Germinal center (tissue), 1 donor: Measurements from ENCODE around the gene SEPHS2.
"Not testable (repeated sequence)": the region's sequence is repeated elsewhere in the genome, so short reads cannot be mapped to it uniquely, and the experiment has no call there.

Source experiments
- DNase-seq: peaks from one replicate; pipeline ENCODE4 v3.0.0; 2012; ENCODE audit warnings: mixed read lengths, low spot score

SEPHS2 gene

DNA sequence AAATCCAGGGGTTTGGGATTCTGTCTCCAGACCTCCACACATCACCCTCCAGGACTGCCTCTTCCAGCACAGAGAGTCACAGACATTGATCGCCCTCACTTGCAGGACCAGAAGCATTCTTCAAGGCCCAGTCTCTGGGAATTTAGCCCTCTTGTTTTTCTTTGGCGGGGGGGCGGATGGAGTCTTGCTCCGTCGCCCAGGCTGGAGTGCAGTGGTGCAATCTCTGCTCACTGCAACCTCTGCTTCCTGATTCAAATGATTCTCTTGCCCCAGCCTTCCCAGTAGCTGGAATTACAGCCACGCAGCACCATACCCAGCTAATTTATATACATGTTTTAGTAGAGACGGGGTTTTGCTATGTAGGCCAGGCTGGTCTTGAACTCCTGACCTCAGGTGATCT lies 18.4 kb upstream of the SEPHS2 start:
- DNase-seq = no peak

DNA sequence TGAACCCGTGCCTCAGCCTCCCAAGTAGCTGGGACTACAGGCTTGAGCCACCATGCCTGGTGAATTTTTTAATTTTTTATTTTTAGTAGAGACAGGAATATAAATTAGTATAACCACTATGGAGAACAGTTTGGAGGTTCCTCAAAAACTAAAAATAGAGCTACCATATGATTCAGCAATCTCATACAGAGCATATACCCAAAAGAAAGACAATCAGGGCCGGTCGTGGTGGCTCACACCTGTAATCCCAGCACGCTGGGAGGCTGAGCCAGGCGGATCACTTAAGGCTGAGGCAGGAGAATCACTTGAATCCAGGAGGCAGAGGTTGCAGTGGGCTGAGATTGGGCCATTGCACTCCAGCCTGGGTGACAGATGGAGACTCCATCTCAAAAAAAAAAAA lies 15.8 kb upstream of the SEPHS2 start:
- DNase-seq = not testable (repeated sequence)

DNA sequence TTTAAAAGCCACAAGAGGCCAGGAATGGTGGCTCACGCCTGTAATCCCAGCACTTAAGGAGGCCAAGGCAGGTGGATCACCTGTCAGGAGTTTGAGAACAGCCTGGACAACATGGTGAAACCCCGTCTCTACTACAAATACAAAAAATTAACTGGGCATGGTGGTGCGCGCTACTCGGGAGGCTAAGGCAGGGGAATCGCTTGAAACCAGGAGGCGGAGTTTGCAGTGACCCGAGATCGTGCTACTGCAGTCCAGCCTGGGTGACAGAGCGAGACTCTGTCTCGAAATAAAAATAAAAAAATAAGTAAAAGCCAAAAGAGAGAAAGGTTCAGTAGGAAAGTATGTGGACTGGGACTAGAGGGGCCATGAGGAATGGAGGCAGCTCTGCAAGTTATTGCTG lies 13.8 kb upstream of the SEPHS2 start:
- DNase-seq = no peak

DNA sequence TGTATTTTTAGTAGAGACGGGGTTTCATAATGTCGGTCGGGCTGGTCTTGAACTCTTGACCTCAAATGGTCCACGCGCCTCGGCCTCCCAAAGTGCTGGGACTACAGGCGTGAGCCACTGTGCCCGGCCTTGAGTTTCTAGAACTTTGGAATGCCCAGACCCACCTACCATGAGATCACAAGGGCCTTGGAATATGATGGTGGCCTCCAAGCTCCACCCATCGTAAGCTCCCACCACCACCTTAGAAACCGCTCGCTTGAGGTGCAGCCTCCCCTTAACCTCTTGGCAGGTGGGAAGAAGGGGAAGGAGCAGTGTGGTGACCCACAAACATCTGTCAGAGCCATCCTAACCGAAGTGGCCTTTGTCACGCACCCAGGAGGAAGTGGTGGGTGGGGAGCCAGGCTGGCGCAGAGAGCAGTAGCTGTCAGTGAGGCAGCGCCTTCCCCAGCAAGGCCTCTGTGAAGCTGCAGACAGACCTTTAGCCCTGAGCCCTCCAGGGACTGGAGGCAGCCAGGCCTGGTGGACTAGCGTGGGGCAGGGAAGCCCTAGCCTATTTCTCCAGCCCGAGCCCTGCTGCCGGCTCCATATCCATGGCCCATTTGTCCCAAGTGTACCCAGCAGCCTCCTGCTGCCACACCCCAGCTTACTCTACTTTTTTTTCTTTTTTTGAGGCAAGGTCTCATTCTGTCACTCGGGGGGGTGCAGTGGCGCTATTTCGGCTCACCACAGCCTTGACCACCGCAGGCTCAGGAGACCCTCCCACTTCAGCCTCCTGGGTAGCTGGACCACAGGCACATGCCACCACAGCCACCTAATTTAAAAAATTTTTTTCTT lies 13.1 kb upstream of the SEPHS2 start:
- DNase-seq = peak; percentile 65

DNA sequence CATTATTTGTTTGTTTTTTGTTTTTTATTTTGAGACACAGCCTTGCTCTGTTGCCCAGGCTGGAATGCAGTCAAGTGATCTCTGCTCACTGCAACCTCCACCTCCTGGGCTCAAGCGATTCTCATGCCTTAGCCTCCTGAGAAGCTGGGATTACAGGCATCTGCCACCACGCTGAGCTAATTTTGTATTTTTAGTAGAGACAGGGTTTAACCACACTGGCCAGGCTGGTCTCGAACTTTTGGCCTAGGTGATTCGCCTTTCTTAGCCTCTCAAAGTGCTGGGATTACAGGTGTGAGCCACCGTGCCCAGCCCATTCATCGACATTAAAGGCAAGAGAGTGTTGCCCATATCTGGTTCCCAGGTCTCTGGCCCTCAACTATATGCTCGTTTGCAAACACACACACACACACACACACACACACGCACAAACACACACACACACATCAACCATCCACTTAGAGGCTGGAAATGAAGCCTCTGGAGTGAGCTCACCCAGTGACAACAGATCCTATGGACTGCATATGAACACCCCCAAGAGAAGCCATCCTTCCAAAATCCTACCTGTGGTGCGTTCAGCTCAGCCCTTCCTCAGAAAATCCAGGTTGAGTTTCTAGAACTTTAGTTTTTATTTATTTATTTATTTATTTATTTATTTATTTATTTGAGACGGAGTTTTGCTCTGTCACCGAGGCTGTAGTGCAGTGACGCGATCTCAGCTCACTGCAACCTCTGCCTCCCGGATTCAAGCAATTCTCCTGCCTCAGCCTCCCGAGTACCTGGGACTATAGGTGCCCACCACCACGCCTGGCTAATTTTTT lies 12.3 kb upstream of the SEPHS2 start:
- DNase-seq = no peak

DNA sequence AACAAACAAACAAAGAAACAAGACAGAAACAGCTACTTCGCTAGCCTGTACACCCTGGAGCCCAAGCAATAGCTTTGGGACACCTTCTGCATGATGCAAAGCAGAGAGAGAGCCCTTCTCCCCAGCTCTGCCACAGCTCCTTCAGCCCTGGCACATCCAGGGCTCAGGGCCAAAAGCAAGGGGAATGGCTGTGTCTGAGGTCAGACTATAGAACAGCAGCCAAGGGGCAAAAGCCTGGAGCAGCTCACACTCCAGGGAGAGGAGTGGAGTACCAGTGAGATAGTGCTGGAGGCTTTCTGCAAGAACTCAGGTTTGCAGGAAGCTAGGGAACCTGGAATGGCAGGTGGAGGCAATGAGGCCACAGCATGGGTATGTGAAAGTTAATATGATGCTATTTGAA lies 11.6 kb upstream of the SEPHS2 start:
- DNase-seq = no peak

DNA sequence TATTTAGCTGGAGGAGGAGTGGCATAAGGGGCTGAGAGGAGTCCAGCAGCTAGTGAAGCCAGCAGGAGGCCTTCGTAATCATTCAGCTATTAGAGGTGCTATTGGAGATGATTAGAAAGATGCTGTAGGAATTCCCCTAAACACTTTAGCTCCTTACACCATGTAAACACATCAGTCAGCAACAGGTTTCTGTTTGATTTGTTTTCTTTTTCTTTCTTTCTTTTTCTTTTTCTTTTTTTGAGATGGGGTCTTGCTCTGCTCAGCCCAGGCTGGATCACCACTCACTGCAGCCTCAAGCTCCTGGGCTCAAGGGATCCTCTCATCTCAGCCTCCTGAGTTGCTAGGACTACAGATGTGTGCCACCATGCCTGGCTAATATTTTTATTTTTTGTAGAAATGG lies 10.6 kb upstream of the SEPHS2 start:
- DNase-seq = no peak

DNA sequence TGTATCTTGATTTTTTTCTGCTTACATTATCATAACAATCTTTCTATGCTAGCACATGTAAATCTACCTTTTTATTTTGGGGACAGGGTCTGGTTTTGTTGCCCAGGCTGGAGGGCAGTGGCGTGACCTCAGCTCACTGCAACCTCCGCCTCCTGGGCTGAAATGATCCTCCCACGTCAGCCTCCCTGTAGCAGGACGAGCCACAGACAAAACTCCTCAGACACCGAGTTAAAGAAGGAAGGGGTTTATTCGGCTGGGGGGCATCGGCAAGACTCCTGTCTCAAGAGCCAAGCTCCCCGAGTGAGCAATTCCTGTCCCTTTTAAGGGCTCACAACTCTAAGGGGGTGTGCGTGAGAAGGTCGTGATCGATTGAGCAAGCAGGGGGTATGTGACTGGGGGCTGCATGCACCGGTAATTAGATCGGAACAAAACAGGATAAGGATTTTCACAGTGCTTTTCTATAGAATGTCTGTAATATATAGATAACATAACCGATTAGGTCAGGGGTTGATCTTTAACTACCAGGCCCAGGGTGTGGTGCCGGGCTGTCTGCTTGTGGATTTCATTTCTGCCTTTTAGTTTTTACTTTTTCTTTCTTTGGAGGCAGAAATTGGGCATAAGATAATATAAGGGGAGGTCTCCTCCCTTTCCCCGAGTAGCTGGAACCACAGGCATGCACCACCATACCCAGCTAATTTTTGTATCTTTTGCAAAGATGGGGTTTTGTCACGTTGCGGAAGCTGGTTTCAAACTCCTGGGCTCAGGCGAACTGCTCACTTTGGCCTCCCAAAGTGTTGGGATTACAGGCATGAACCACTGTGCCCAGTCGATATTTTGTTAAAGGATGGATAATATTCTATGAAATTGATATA lies 7.3 kb upstream of the SEPHS2 start:
- DNase-seq = not testable (repeated sequence)

DNA sequence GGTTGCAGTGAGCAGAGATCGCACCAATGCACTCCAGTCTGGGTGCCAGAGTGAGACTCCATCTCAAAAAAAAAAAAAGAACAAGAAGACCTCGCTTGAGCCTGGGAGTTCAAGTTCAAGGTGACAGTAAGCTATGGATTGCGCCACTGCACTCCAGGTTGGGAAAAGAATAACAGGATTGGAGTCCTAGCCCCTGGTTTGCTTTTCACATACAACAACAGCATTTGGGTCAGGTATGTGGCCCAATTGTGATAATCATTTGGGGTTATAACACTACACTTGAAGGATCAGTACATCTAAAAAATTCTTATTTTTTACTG lies 3.4 kb upstream of the SEPHS2 start:
- DNase-seq = no peak

DNA sequence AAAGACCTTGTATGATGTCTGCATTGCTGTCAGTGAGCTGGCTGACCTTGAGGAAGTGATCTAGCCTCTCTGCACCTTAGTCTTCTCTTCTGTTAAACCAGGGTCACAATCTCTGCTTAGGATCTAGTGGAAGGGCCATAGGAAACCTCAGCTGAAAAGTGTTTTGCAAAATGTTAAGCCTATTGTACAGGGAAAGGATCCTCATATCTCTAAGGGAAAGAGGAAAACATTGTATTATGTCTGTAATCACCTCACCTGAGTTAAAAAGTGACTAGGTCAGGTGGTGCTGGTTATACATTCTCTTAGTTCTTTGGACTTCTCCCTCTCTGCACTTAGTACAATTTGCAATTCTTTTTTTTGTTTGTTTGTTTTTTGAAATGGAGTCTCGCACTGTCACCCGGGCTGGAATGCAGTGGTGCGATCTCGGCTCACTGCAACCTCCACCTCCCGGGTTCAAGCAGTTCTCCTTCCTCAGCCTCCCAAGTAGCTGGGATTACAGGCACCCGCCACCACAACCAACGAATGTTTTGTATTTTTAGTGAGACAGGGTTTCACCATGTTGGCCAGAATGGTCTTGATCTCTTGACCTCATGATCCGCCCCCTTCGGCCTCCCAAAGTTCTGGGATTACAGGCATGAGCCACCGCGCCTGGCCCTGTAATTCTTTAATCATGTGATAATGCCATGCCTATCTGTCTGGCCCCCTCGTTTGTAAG lies 2.0 kb upstream of the SEPHS2 start:
- no peak for DNase-seq

DNA sequence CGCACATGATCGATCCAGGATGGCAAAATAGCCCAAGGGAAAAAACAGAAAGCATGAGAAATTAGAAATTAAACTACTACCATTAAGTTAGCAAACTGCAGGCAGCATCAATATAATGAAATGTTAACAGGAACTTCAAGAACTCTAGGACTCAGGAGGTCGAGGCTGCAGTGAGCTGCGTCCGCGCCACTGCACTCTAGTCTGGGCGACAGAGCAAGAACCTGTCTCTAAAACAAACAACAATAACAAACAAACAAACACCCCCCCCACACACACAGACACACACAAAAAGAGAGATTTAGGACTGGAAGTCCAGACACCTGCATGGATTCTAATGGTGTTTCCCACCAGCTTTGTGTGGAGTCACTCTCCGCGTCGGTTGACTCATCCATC lies 525 bp upstream of the SEPHS2 start:
- no peak for DNase-seq

DNA sequence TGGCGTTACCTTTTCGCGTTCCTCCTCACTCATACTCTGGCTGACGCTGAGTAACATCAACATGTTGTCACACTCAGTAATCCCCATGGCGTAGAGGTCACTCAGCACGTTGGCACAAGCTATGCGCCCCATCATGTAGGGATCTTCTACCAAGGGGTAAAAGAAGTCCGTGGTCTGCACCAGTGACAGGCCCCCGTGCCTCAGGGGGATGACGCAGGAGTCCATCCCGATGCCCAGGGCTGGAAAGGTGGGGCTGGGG lies 596 bp downstream of the SEPHS2 start:
- no peak for DNase-seq

DNA sequence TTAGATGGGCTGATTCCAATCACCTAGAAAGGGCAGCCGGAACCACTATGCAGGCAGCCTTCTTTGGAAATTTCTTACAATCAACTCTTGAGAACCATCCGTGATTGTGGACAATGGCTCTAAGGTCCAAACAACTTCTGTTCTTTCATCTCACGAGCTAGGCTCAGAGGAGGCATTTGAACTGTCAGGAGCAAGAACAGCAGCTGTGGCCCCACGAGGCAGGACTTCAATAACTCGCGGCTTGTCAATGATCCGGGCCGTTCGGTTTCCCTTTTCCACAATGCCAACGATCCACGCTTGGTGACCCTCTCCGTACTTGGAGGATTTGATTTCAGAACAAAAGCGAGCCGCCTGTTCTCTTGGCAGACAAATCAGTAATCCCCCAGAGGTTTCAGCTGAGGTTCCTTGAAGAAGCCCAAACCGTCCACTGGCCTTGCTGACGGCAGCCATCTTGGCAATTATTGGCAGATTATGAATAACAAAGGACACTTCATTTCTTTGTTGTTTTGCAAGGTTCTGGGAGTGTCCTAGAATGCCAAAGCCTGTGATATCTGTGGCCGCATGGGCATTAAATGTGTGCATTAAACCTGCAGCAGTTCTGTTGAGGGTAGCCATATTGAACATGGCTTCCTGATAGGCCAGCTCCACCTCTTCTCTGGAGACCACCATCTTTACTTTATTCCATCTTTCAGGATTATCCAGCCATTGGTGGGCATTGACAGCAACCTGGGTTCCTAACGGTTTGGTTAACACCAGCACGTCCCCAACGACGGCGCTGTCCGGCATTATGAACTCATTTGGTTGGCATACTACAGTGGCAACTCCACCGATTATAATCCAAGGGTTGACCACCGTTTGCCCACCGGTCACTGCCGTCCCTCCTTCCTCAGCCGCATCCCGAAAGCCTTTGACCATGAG lies 1.2 kb downstream of the SEPHS2 start:
- DNase-seq = no peak

DNA sequence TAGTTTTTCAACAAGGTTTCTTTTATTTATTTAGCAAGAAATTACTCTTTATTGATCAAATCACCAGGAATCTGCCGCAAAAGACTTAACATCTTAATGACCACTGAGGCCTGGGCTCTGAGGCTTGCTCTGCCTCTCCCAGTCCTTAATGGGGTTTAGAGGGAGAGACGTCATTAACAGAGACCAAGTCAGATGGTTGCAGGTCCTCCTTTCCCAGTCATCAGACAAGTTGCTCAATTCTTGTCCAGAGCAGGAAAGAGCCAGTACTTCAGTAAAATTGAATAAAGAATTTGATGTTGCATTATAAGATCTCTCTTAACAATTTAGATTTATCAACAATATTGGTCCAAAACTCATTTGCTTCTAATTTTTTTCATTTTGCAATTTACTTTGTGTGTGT lies 2.0 kb downstream of the SEPHS2 start:
- no peak for DNase-seq

DNA sequence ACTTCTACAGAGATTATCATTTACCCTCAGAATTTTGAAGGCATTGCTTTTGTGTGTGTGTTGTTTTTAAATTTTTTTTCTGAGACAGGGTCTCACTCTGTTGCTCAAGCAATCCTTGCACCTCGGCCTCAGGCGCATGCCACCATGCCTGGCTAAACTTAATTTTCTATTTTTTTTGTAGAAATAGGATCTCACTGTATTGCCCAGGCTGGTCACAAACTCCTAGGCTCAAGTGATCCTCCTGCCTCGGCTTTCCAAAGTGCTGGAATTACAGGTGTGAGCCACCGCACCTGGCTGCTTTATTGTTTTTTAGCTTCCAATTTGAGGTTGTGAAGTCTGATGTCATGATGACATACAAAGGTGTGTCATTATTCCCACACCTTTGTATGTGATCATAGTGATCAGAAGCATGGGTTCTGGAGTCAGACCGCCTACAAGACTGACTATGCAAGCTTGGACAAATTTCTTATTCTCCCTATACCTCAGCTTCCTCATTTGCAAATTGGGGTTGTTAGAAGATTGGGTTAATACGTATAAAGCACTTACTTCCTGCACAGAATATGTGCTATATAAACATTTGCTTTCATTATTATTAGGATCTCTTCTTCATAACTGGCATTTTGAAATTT lies 5.8 kb downstream of the SEPHS2 start:
- peak; percentile 39 for DNase-seq

DNA sequence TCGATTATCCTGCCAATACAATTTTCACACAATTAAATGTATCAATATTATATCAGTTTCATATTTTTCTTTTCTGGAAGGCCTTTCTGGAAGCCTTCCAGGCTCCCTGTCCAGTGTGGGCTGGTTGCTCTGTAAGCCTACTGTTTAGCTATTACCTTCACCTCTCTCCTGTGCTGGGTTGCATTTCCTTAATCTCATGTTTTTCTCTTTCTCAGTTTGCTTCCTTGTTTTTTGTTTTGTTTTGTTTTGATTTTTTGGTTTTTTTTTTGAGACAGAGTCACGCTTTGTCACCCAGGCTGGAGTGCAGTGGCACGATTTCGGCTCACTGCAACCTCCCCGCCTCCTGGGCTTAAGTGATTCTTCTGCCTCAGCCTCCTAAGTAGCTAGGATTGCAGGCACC lies 6.8 kb downstream of the SEPHS2 start:
- no peak for DNase-seq

DNA sequence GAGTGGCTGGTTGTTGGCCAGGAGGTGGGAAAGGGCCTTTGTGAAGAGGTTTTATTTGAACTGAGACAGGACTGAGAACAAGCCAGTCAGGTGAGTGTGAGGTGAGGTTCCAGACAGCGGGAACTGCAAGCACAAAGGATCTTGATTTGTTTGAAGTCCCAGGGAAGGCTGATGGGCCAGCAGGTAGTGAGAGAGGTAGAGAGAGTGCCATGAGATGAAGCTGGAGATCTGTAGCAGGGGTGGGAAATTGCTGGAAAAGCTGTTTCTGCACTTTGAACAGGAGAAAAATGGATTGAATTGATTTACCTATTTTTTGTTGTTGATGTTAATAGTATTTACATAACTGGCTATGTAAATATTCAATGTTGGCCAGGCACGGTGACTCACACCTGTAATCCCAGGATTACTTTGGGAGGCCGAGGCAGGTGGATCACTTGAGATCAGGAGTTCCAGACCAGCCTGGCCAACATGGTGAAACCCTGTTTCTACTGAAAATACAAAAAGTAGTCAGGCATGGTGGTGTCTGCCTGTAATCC lies 8.1 kb downstream of the SEPHS2 start:
- no peak for DNase-seq

DNA sequence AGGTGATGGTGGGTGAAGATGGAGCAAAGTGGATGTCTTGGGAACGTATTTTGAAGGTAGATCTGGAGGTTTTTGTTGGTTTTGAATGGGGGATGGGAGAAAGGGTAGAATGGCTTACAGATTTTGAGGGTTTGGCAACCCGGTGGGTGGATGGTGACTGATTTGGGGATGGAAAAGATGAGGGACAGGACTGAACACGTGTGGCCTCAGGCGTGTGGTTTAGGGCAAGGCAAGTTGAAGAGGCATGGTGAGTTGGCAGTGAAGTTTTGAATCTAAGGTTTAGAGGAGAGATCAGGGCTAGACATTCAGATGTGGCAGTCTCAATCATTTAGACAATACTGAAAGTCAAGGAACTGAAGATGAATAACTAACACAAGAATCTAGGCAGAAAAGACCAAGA lies 10.8 kb downstream of the SEPHS2 start:
- DNase-seq = no peak

DNA sequence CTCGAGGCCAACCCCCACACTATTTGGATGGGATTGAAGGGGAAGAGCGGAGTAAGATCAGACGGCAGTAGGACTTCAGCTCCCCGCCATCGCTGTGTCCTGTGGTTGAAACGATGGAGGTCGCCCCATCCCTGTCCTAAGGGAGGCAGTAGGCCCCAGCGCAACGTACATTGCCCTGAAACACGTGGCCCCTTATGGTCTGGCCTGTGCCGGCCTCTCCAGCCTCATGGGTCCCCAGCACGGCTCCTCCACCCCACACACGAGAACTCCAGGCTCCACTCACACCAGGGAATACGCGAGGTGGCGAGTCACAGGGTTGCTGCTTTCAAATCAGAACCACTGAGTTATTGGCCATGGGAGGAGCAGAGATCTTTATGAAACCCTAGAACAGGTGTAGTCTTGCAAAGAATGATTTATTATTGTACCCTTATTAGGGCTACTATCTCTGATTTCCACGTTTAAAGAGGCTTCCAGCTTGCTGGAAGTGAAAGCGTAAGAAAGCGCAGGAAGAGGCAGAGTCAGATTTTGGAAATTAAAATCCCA lies 15.2 kb downstream of the SEPHS2 start:
- DNase-seq = no peak
